Right forelimb (tissue), 1 donor: ENCODE results near the gene PRRX1.

ENCODE experiments used
- DNase-seq: peaks from one replicate; pipeline ENCODE4 v3.0.0-alpha.2; 2018

PRRX1 gene

GRCh38 chr1:170664828-170665612 is 1.1 kb downstream of the PRRX1 start:
- DNase-seq: peak; percentile 72

GRCh38 chr1:170665629-170666028 is 1.7 kb downstream of the PRRX1 start:
- peak; percentile 67 for DNase-seq

GRCh38 chr1:170666541-170667254 is 2.8 kb downstream of the PRRX1 start:
- DNase-seq: peak; percentile 67

- peak; percentile 76 for DNase-seq
Measured at GRCh38 chr1:170668209-170669106, 4.5 kb downstream of the PRRX1 start.

GRCh38 chr1:170669107-170669445 is 5.1 kb downstream of the PRRX1 start:
- DNase-seq: peak; percentile 63

GRCh38 chr1:170669586-170670530 is 5.9 kb downstream of the PRRX1 start:
- no peak for DNase-seq

- DNase-seq: peak; percentile 89
Measured at GRCh38 chr1:170670802-170671628, 7.1 kb downstream of the PRRX1 start.

GRCh38 chr1:170671629-170671963 is 7.7 kb downstream of the PRRX1 start:
- DNase-seq: no peak

GRCh38 chr1:170672316-170672715 is 8.4 kb downstream of the PRRX1 start:
- DNase-seq: no peak

- DNase-seq: no peak
Measured at GRCh38 chr1:170674239-170674638, 10.3 kb downstream of the PRRX1 start.

- no peak for DNase-seq
Measured at GRCh38 chr1:170674986-170675385, 11.1 kb downstream of the PRRX1 start.

GRCh38 chr1:170675865-170676264 is 11.9 kb downstream of the PRRX1 start:
- DNase-seq: no peak

- no peak for DNase-seq
Measured at GRCh38 chr1:170676628-170677027, 12.7 kb downstream of the PRRX1 start.

GRCh38 chr1:170678027-170678600 is 14.2 kb downstream of the PRRX1 start:
- DNase-seq: no peak

- no peak for DNase-seq
Measured at GRCh38 chr1:170680428-170680827, 16.5 kb downstream of the PRRX1 start.

GRCh38 chr1:170682169-170682568 is 18.2 kb downstream of the PRRX1 start:
- no peak for DNase-seq

GRCh38 chr1:170682809-170683208 is 18.9 kb downstream of the PRRX1 start:
- DNase-seq: no peak

GRCh38 chr1:170685166-170685565 is 21.2 kb downstream of the PRRX1 start:
- no peak for DNase-seq

- DNase-seq: no peak
Measured at GRCh38 chr1:170686291-170686690, 22.4 kb downstream of the PRRX1 start.

- DNase-seq: no peak
Measured at GRCh38 chr1:170687621-170688020, 23.7 kb downstream of the PRRX1 start.

- no peak for DNase-seq
Measured at GRCh38 chr1:170691258-170691657, 27.3 kb downstream of the PRRX1 start.
